K562 (cell line): ENCODE results near the gene PAQR6. TPM values are rescaled to one million over a fixed set of nuclear protein-coding genes. Genes with fewer than 3 reads are reported as not detected.

ENCODE experiments used
- ATAC-seq: fragments of 200-7000 bp; cut with Tn5 transposase; 3 replicates; pipeline ENCODE4 v1.9.1; 2020; ENCODE audit warnings: moderate library complexity
- BruUV-seq: library from RNA; stranded (reverse); fragments of 400-500 nt; replicated peaks from 2 replicates; lab custom pipeline; 2021; lab: Mats Ljungman, UMichigan
- CTCF ChIA-PET: fragments of 300-600 bp; formaldehyde crosslinking; extraction: SDS; loops from one replicate; lab custom pipeline; 2021; ENCODE audit warnings: low intra/inter-chr PET ratio; lab: Yijun Ruan, JAX
- POLR2A ChIA-PET: fragments of 300-600, 350-650 bp; sonication (Branson Sonifier 250); formaldehyde crosslinking; extraction: SDS; loops from one replicate; lab custom pipeline; 2021; ENCODE audit warnings: antibody characterized with exemption, inconsistent platforms; lab: Yijun Ruan, JAX
- DNase-seq, 4 experiments: peaks; one replicate each; pipeline versions ENCODE4 v3.0.0 to v3.0.0-alpha.2; 2011 to 2018; ENCODE audit warnings: low spot score in 3 of 4, mixed read lengths in 3 of 4; ENCODE audit errors: extremely low read depth in 1 of 4
- FAIRE-seq: peaks from 2 replicates; lab custom pipeline; 2011; peaks lifted over from hg19 to GRCh38; lab: Jason Lieb, UNC
- H2AFZ ChIP-seq: 2 replicates; pipeline ENCODE4 v1.6.0; 2011; ENCODE audit warnings: low read depth, low read length, control low read depth, inconsistent platforms
- H3K27ac ChIP-seq: fragments of 200-600 bp; 3 replicates; pipeline ENCODE4 v1.8.0; 2011; ENCODE audit warnings: low read depth, mild to moderate bottlenecking, control low read depth, inconsistent platforms, low read length, moderate library complexity, mixed read lengths; ENCODE audit errors: extremely low read depth
- H3K27me3 ChIP-seq, 2 experiments: fragments of 300-600 bp in 1 of 2; 2 replicates in 1 of 2; 3 replicates in 1 of 2; pipeline versions ENCODE4 v1.6.0 to v1.8.0; 2011; ENCODE audit warnings: inconsistent platforms in 2 of 2, low read length in 2 of 2, mild to moderate bottlenecking in 1 of 2, mixed read lengths in 1 of 2, moderate library complexity in 1 of 2; ENCODE audit not compliant: control insufficient read depth in 2 of 2, insufficient read depth in 2 of 2
- H3K36me3 ChIP-seq: fragments of 300-600 bp; 3 replicates; pipeline ENCODE4 v1.8.0; 2011; ENCODE audit warnings: mild to moderate bottlenecking, low read length, inconsistent platforms; ENCODE audit not compliant: control insufficient read depth, insufficient read depth
- H3K4me1 ChIP-seq, 2 experiments: fragments of 200-600 bp in 1 of 2; replicated peaks in 1 of 2; 2 replicates in 1 of 2; 3 replicates in 1 of 2; pipeline versions ENCODE4 v1.5.1 to v1.8.0; 2011; ENCODE audit warnings: inconsistent platforms in 2 of 2, low read length in 2 of 2, mild to moderate bottlenecking in 1 of 2, mixed read lengths in 1 of 2, moderate library complexity in 1 of 2; ENCODE audit not compliant: control insufficient read depth in 2 of 2, insufficient read depth in 2 of 2
- H3K4me2 ChIP-seq: 2 replicates; pipeline ENCODE4 v1.6.1; 2011; ENCODE audit warnings: low read length, control low read depth, inconsistent platforms, mixed read lengths; ENCODE audit not compliant: insufficient read depth
- H3K4me3 ChIP-seq: fragments of 200-600 bp; sonication (generic), shearing (Covaris generic); 2 replicates; pipeline ENCODE4 v1.5.1; 2016; ENCODE audit warnings: control low read depth, inconsistent platforms
- H3K79me2 ChIP-seq: fragments of 200-600 bp; 3 replicates; pipeline ENCODE4 v1.8.0; 2011; ENCODE audit warnings: low read length, inconsistent platforms; ENCODE audit not compliant: control insufficient read depth, insufficient read depth
- H3K9ac ChIP-seq, 2 experiments: 2 replicates each; pipeline versions ENCODE4 v1.6.0 to v1.6.1; 2011; ENCODE audit warnings: low read depth in 2 of 2, low read length in 2 of 2, control low read depth in 1 of 2, inconsistent platforms in 1 of 2, mild to moderate bottlenecking in 1 of 2, mixed read lengths in 1 of 2; ENCODE audit not compliant: insufficient read depth in 1 of 2
- H3K9me1 ChIP-seq: one replicate; pipeline ENCODE4 v1.6.0; 2011; ENCODE audit warnings: inconsistent platforms, mild to moderate bottlenecking, low read length, moderate library complexity; ENCODE audit not compliant: control insufficient read depth, insufficient read depth
- H3K9me3 ChIP-seq: replicated peaks from 2 replicates; pipeline ENCODE4 v1.5.1; 2011; ENCODE audit warnings: low read depth, low read length, inconsistent platforms; ENCODE audit not compliant: control insufficient read depth, insufficient read depth
- H4K20me1 ChIP-seq: replicated peaks from 2 replicates; pipeline ENCODE4 v1.6.1; 2011; ENCODE audit warnings: low read length, inconsistent platforms, mixed read lengths; ENCODE audit not compliant: control insufficient read depth, insufficient read depth
- CBX8 ChIP-seq: fragments of 200-600 bp; sonication (generic); IDR thresholded peaks from 2 replicates; pipeline ENCODE4 v1.6.1; 2012; ENCODE audit warnings: borderline replicate concordance, mixed run types, low read depth, mild to moderate bottlenecking, moderate library complexity, mixed read lengths, low read length, control low read depth, inconsistent platforms; ENCODE audit not compliant: poor library complexity, severe bottlenecking; ENCODE audit errors: extremely low read depth
- CC2D1A ChIP-seq: fragments of 450-650 bp; IDR thresholded peaks from 2 replicates; pipeline ENCODE4 v1.6.1; 2017; ENCODE audit warnings: mild to moderate bottlenecking
- CCAR2 ChIP-seq: fragments of 200-400 bp; formaldehyde crosslinking; IDR thresholded peaks from 2 replicates; pipeline ENCODE4 v1.6.1; 2017; ENCODE audit warnings: mild to moderate bottlenecking, low read depth, low read length
- ERF ChIP-seq: fragments of 450-650 bp; formaldehyde crosslinking; IDR thresholded peaks from 2 replicates; pipeline ENCODE4 v1.4.0; 2020; ENCODE audit warnings: mild to moderate bottlenecking, mixed read lengths
- MCM3 ChIP-seq: fragments of 450-650 bp; IDR thresholded peaks from 2 replicates; pipeline ENCODE4 v1.6.1; 2016
- NR1H2 ChIP-seq: sonication (generic); formaldehyde crosslinking; IDR thresholded peaks from 2 replicates; pipeline ENCODE4 v1.4.0; 2020; ENCODE audit warnings: mild to moderate bottlenecking, missing genetic modification reagents
- RBBP5 ChIP-seq: fragments of 200-600 bp; sonication (generic); IDR thresholded peaks from 2 replicates; pipeline ENCODE4 v1.6.1; 2012; ENCODE audit warnings: borderline replicate concordance, mild to moderate bottlenecking, low read length, control low read depth, inconsistent platforms; ENCODE audit not compliant: insufficient read depth, poor library complexity, severe bottlenecking
- STAT5B ChIP-seq: fragments of 250-450 bp; sonication (Bioruptor Pico); IDR thresholded peaks from 2 replicates; pipeline ENCODE4 v1.8.0; 2021; ENCODE audit warnings: mild to moderate bottlenecking, inconsistent platforms
- ZNF12 ChIP-seq: sonication (generic); formaldehyde crosslinking; IDR thresholded peaks from 2 replicates; pipeline ENCODE4 v1.4.0; 2020; ENCODE audit warnings: mild to moderate bottlenecking, missing genetic modification reagents
- ZNF134 ChIP-seq: fragments of 250-450 bp; sonication (Bioruptor Pico); conservative IDR thresholded peaks from 2 replicates; pipeline ENCODE4 v1.4.0; 2020
- ZNF224 ChIP-seq: sonication (generic); formaldehyde crosslinking; IDR thresholded peaks from 2 replicates; pipeline ENCODE4 v1.8.0; 2022; ENCODE audit warnings: mild to moderate bottlenecking, missing genetic modification reagents
- ZNF436 ChIP-seq: fragments of 250-450, 450-650 bp; sonication (Bioruptor Pico); formaldehyde crosslinking; IDR thresholded peaks from 2 replicates; pipeline ENCODE4 v1.7.0; 2020; ENCODE audit warnings: mild to moderate bottlenecking
- WGBS: fragments of 100-300 bp; shearing (Covaris generic); methylation state at CpG from one replicate; pipeline ENCODE4 v1.1.6; 2016; ENCODE audit warnings: low coverage, mixed read lengths; ENCODE audit not compliant: insufficient coverage; ENCODE audit errors: missing lambda C conversion rate; 5-methylcytosine and 5-hydroxymethylcytosine counted together
- in situ Hi-C: fragments of 300-500 bp; cut with MboI; formaldehyde crosslinking; loops from 4 replicates; pipeline ENCODE4 v1.15.0; 2018; ENCODE audit warnings: inconsistent platforms, mixed read lengths
- intact Hi-C: fragments of 100-400 bp; cut with micrococcal nuclease; formaldehyde crosslinking; loops from 2 replicates; pipeline ENCODE4 v1.14.2; 2022
- polyA plus RNA-seq, 8 experiments: library from polyadenylated mRNA; depleted of rRNA in 4 of 8; stranded (reverse) in 5 of 8; unstranded in 3 of 8; fragments of >200 nt; fragmentation: Nextera tagmentation in 2 of 8; fragmentation: Illumina TruSeq in 1 of 8; extraction: Ambion mirVana in 2 of 8; extraction: Trizol in 1 of 8; gene quantifications; 2 replicates each; pipeline versions ENCODE4 v1.2.1 to v1.2.3, GENCODE V29; 2011 to 2014; ENCODE audit warnings: inconsistent platforms in 1 of 8, missing spikeins in 1 of 8
- total RNA-seq, 7 experiments: library from RNA; depleted of rRNA in 6 of 7; stranded (reverse); fragments of >200 nt in 6 of 7; fragmentation: Illumina TruSeq in 2 of 7; extraction: Trizol in 2 of 7; gene quantifications; 2 replicates each; pipeline versions ENCODE4 v1.2.1 to v1.2.3, GENCODE V29; 2011 to 2021; ENCODE audit warnings: low replicate concordance in 1 of 7
- TF ChIP-seq, protein P1 (sequence below): fragments of 450-650 bp; IDR thresholded peaks from 2 replicates; pipeline ENCODE4 v1.6.1; 2014; ENCODE audit warnings: low read depth, mild to moderate bottlenecking, moderate library complexity, borderline replicate concordance
- TF ChIP-seq, protein P2 (sequence below): sonication (generic); formaldehyde crosslinking; IDR thresholded peaks from 2 replicates; pipeline ENCODE4 v1.8.0; 2022; ENCODE audit warnings: missing genetic modification reagents, mild to moderate bottlenecking, borderline replicate concordance

PAQR6 gene
- total and polyA plus RNA-seq, 9 of the 15 experiments (the other 6 are each of a cell fraction or from before 2014, with no cell fraction given): 0.07 to 1.8 (median 0.62) TPM

DNA sequence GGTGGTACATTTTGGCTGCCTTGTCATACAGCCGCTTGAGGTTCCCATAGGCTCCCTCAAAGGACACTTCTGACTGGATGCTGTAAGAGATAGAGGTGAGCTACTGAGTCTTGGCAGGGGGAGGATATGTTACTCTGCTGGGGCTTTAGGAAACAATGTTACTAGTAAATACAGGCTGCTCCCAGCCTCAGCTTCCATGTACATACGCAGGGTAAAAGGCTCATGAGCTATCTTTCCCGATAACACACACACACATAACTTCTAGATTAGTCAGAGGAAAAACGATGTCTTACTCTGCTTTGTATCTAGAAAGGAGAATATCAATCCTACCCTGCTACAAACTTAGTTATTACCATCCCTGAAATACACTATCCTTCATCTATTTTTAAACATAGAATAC, 20.5 kb upstream of the PAQR6 start:
- no TSS peak for BruUV-seq
- H3K79me2 ChIP-seq: no peaks in the 10 kb centered on the region
- ChIA-PET POLR2A (interaction anchor here (7.5 kb wide), 1 partner anchor 15 kb away, joined by 63 read pairs; the partner anchor contains the start of genes SMG5 and TMEM79), CTCF (no interaction called here)
- FAIRE-seq (no peak), ATAC-seq (no peak)
- H3K4me3 ChIP-seq: no peak overlapping the region
- peaks cover 92% of the 10 kb centered on the region for H3K36me3 ChIP-seq
- H2AFZ ChIP-seq: no peak overlapping the region
- no peak overlapping the region for H3K27ac ChIP-seq
- TF ChIP-seq ERF (CRISPR knock-in tag): no peak
- TF ChIP-seq, protein P1, sequence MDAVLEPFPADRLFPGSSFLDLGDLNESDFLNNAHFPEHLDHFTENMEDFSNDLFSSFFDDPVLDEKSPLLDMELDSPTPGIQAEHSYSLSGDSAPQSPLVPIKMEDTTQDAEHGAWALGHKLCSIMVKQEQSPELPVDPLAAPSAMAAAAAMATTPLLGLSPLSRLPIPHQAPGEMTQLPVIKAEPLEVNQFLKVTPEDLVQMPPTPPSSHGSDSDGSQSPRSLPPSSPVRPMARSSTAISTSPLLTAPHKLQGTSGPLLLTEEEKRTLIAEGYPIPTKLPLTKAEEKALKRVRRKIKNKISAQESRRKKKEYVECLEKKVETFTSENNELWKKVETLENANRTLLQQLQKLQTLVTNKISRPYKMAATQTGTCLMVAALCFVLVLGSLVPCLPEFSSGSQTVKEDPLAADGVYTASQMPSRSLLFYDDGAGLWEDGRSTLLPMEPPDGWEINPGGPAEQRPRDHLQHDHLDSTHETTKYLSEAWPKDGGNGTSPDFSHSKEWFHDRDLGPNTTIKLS: no peak
- TF ChIP-seq CC2D1A: no peak
- TF ChIP-seq, all 486 proteins: peak for 0
- 0 out of 2 replicates have a peak, but pooled peaks cover 5% of the 10 kb centered on the region for H4K20me1 ChIP-seq
- DNase-seq: no peak
- H3K4me1 ChIP-seq: no peaks in the 10 kb centered on the region
- intact Hi-C loops: no loop called here
- no peaks in the 10 kb centered on the region for H3K9me1 ChIP-seq
- WGBS: 85% methylated on average over 4 of the region's 4 CpGs
- no peak overlapping the region for H3K4me2 ChIP-seq
- no peak overlapping the region; a peak in 1 of 4 replicates for H3K9ac ChIP-seq
- H3K9me3 ChIP-seq: no peaks in the 10 kb centered on the region
- H3K27me3 ChIP-seq: no peaks in the 10 kb centered on the region
- in situ Hi-C loops: no loop called here

DNA sequence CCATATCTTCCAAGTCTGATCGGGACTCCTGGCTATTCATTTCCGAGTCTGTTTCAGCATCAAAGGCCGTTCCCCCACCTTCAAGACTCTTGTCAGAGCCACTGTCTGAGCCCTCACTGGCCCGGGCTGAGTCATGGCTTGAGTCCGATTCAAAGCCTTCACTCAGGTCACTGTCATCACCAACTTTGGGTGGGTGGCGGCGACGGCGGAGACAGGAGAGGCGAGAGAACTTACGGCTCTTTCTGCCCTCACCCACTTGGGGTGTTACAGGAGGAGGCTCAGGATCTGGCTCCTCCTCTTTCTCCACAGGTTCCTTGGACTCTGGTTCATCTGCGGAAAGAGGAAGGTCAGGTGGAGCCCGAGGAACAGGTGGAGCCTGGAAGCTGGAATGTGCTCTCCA, 18.2 kb upstream of the PAQR6 start:
- intact Hi-C loops: no loop called here
- H3K79me2 ChIP-seq: no peaks in the 10 kb centered on the region
- no peaks in the 10 kb centered on the region for H3K27me3 ChIP-seq
- ChIA-PET POLR2A (no interaction called here), CTCF (interaction anchor here (0.6 kb wide), 1 partner anchor 44 kb away, joined by 3 read pairs; no protein-coding TSS in a partner anchor)
- H3K36me3 ChIP-seq: peaks cover 90% of the 10 kb centered on the region; the same call in 2 of the 3 replicates
- FAIRE-seq: no peak
- H3K4me2 ChIP-seq: no peak overlapping the region
- DNase-seq: no peak
- WGBS: 92% methylated on average over 5 of the region's 13 CpGs
- no peaks in the 10 kb centered on the region for H3K9me1 ChIP-seq
- H3K9me3 ChIP-seq: no peaks in the 10 kb centered on the region
- no peaks in the 10 kb centered on the region for H3K4me1 ChIP-seq
- no peak overlapping the region for H3K9ac ChIP-seq
- BruUV-seq: TSS peak; percentile 35
- 0 out of 2 replicates have a peak, but pooled peaks cover 5% of the 10 kb centered on the region for H4K20me1 ChIP-seq
- in situ Hi-C loops: no loop called here
- H3K4me3 ChIP-seq: no peak overlapping the region
- no peak overlapping the region for H3K27ac ChIP-seq
- no peak overlapping the region for H2AFZ ChIP-seq
- ATAC-seq: no peak
- TF ChIP-seq CCAR2: no peak
- TF ChIP-seq ZNF12: no peak
- TF ChIP-seq RBBP5: no peak
- TF ChIP-seq ZNF224 (CRISPR knock-in tag): no peak
- TF ChIP-seq, protein P2, sequence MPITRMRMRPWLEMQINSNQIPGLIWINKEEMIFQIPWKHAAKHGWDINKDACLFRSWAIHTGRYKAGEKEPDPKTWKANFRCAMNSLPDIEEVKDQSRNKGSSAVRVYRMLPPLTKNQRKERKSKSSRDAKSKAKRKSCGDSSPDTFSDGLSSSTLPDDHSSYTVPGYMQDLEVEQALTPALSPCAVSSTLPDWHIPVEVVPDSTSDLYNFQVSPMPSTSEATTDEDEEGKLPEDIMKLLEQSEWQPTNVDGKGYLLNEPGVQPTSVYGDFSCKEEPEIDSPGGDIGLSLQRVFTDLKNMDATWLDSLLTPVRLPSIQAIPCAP (CRISPR knock-in tag): no peak
- TF ChIP-seq MCM3: no peak
- TF ChIP-seq NR1H2: no peak
- TF ChIP-seq ZNF134 (CRISPR knock-in tag): no peak
- TF ChIP-seq ZNF436 (CRISPR knock-in tag): no peak
- TF ChIP-seq STAT5B (CRISPR knock-in tag): no peak
- no peak for TF ChIP-seq CBX8
